CD4-positive, alpha-beta T cell treated with Interleukin-12 subunit alpha and Interleukin-12 subunit beta, for 1 hour (primary cell): ENCODE results near the gene SMAD7.
A peak's percentile ranks its signal among the peaks of the same experiment; 100 is the strongest.

ENCODE experiments used
- DNase-seq: peaks from one replicate; pipeline ENCODE4 v3.0.0-alpha.2; 2020

The SMAD7 gene

GRCh38 chr18:48929212-48929612, 21.6 kb downstream of the SMAD7 start:
- DNase-seq = no peak

- peak; percentile 85 for DNase-seq
These were observed 22.0 kb downstream of the SMAD7 start for GRCh38 chr18:48928787-48929186.

- no peak for DNase-seq
These were observed 23.3 kb downstream of the SMAD7 start for GRCh38 chr18:48927286-48928080.

- DNase-seq = no peak
These were observed 24.3 kb downstream of the SMAD7 start for GRCh38 chr18:48926420-48926857.

GRCh38 chr18:48925491-48925780, 25.3 kb downstream of the SMAD7 start:
- no peak for DNase-seq

GRCh38 chr18:48924630-48925490, 25.9 kb downstream of the SMAD7 start:
- no peak for DNase-seq

- DNase-seq = no peak
These were observed 26.8 kb downstream of the SMAD7 start for GRCh38 chr18:48923746-48924629.

GRCh38 chr18:48922801-48923730, 27.7 kb downstream of the SMAD7 start:
- no peak for DNase-seq

- DNase-seq = no peak
These were observed 28.5 kb downstream of the SMAD7 start for GRCh38 chr18:48922226-48922800.

- no peak for DNase-seq
These were observed 29.2 kb downstream of the SMAD7 start for GRCh38 chr18:48921305-48922225.

- DNase-seq = no peak
These were observed 30.2 kb downstream of the SMAD7 start for GRCh38 chr18:48920408-48921038.

- DNase-seq = no peak
These were observed 31.2 kb downstream of the SMAD7 start for GRCh38 chr18:48919547-48919946.

- DNase-seq = no peak
These were observed 31.9 kb downstream of the SMAD7 start for GRCh38 chr18:48918660-48919456.

GRCh38 chr18:48917579-48918517, 32.9 kb downstream of the SMAD7 start:
- DNase-seq = no peak

- DNase-seq = no peak
These were observed 34.9 kb downstream of the SMAD7 start for GRCh38 chr18:48915626-48916425.

- no peak for DNase-seq
These were observed 36.0 kb downstream of the SMAD7 start for GRCh38 chr18:48914581-48915251.
